ENCODE data around the gene DUSP22.

Gene DUSP22

DNA sequence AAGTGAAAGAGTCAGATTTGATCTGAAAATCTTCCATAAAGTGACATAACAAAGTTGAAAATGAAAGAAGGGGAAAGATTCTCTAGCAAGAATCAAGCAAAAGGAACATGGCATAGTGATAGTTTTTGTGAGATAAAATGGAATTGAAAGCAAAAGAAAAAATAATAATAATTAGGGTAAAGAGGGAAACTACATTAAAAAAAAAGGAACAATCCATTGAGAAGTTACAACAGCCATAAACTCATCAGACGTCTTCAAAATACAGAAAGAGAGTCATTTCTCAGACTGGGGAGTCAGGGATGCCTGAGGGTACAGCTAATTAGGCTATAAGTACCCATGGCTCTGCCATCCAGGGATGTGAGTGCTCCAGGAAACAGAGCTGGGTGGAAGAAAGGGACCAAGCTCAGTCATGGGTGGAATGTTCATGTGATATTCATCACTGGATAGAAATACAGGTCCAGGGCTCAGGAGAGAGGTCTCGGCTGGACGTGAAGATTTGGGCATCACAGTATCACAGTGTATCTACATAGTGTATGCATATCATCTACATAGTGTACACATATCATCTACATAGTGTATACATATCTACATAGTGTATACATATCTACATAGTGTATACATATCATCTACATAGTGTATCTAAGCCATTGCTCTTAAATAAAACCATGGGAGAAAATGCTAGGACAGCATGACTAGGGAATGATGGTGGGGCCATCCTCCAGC lies 29.4 kb downstream of the DUSP22 start:
- Histone ChIP-seq H3K4me2 (ENCODE audit: low read length, poor library complexity, severe bottlenecking) (no peak overlapping the region), H2BK120ac (ENCODE audit: low read depth, low read length) (no peak overlapping the region), H3K4ac (ENCODE audit: low read depth in 1 of 2, low read length in 2 of 2) (no peak overlapping the region), H3K23ac (ENCODE audit: low read length in 2 of 2) (no peak overlapping the region), H3K4me3 (ENCODE audit: insufficient read depth in 1 of 2, low read depth in 1 of 2, low read length in 2 of 2) (no peak overlapping the region), H2AFZ (ENCODE audit: low read depth, low read length) (no peak overlapping the region), H3K27me3 (ENCODE audit: control insufficient read depth in 1 of 2, insufficient read depth in 1 of 2, low read length in 2 of 2) (peaks cover 0 to 25% of the 10 kb centered on the region in 2 experiments), H3K36me3 (ENCODE audit: control insufficient read depth in 1 of 2, insufficient read depth in 2 of 2, low read depth in 1 of 2, low read length in 2 of 2) (no peaks in the 10 kb centered on the region), H4K91ac (ENCODE audit: low read length) (no peak overlapping the region), H3K18ac (ENCODE audit: low read depth in 1 of 2, low read length in 2 of 2) (no peak overlapping the region), H3K9ac (ENCODE audit: low read length) (no peak overlapping the region), H2AK5ac (ENCODE audit: low read length, severe bottlenecking) (no peak overlapping the region), H3K27ac (ENCODE audit: low read length, poor library complexity, severe bottlenecking) (no peak overlapping the region), H2BK15ac (ENCODE audit: low read depth, poor library complexity, severe bottlenecking) (no peak overlapping the region), H3K9me3 (ENCODE audit: control insufficient read depth, low read length) (no peaks in the 10 kb centered on the region), H4K8ac (ENCODE audit: low read length) (no peak overlapping the region), H2BK5ac (ENCODE audit: low read depth, low read length, poor library complexity, severe bottlenecking) (no peak overlapping the region), H3K79me1 (replicated peaks; ENCODE audit: low read length, poor library complexity, severe bottlenecking) (peaks cover 11% of the 10 kb centered on the region), H2BK12ac (ENCODE audit: low read length in 2 of 2) (no peak overlapping the region), H3K4me1 (ENCODE audit: control insufficient read depth, insufficient read depth, low read depth, low read length) (peaks cover 9% of the 10 kb centered on the region), H3K14ac (ENCODE audit: low read length in 2 of 2) (no peak overlapping the region)
- WGBS: 56% methylated on average over 3 of the region's 3 CpGs
- no peak for DNase-seq

DNA sequence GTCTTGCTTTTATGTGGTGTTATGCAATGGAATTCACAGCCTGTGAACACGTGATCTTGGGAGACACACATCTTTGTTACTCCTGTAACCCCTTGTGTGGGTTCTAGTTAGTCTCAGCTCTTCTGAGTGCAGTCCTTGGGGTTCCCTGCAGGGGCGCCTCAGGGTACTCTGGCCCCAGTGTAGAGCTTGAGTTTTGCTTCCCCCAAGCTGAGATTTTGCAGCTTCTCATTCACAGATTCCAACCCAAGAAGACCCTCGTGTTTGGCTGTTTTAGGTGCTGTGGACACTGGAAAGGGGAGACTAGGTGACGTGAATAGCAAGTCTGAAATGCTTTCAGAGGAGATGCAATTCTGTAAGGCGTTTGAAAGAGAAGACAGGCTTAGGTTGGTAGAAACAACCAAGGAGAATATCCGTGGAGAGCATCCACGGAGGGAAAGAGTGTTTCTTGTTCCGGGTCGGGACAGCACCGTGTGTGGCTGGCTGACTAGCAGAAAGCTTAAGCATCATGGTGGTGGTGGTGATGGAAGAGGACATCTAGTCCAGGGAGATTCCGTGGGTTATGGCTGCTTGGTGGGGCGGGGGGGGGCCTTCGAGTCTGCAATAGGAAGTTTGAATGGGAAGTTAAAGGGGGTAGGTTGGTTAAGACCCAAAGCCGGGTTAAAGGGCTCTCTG lies 30.1 kb downstream of the DUSP22 start:
- no peak overlapping the region for H3K4me3 ChIP-seq (ENCODE audit: insufficient read depth in 1 of 2, low read depth in 1 of 2, low read length in 2 of 2)
- peaks cover 0 to 7% of the 10 kb centered on the region in 2 experiments for H3K36me3 ChIP-seq (ENCODE audit: control insufficient read depth in 1 of 2, insufficient read depth in 2 of 2, low read depth in 1 of 2, low read length in 2 of 2)
- no peak for DNase-seq
- no peak overlapping the region for H3K9ac ChIP-seq (ENCODE audit: low read length)
- peaks cover 9% of the 10 kb centered on the region for H3K4me1 ChIP-seq (ENCODE audit: control insufficient read depth, insufficient read depth, low read depth, low read length)
- no peak overlapping the region for H2BK12ac ChIP-seq (ENCODE audit: low read length in 2 of 2)
- no peak overlapping the region for H4K8ac ChIP-seq (ENCODE audit: low read length)
- H3K27me3 ChIP-seq (ENCODE audit: control insufficient read depth in 1 of 2, insufficient read depth in 1 of 2, low read length in 2 of 2): peaks cover 0 to 28% of the 10 kb centered on the region in 2 experiments
- no peak overlapping the region for H3K4ac ChIP-seq (ENCODE audit: low read depth in 1 of 2, low read length in 2 of 2)
- no peak overlapping the region for H3K18ac ChIP-seq (ENCODE audit: low read depth in 1 of 2, low read length in 2 of 2)
- H3K14ac ChIP-seq (ENCODE audit: low read length in 2 of 2): no peak overlapping the region
- no peaks in the 10 kb centered on the region for H3K9me3 ChIP-seq (ENCODE audit: control insufficient read depth, low read length)
- no peak overlapping the region for H2BK120ac ChIP-seq (ENCODE audit: low read depth, low read length)
- H2BK5ac ChIP-seq (ENCODE audit: low read depth, low read length, poor library complexity, severe bottlenecking): no peak overlapping the region
- no peak overlapping the region for H2AFZ ChIP-seq (ENCODE audit: low read depth, low read length)
- H2BK15ac ChIP-seq (ENCODE audit: low read depth, poor library complexity, severe bottlenecking): no peak overlapping the region
- 72% methylated on average over 13 of the region's 14 CpGs for WGBS
- no peak overlapping the region for H3K23ac ChIP-seq (ENCODE audit: low read length in 2 of 2)
- no peak overlapping the region for H3K4me2 ChIP-seq (ENCODE audit: low read length, poor library complexity, severe bottlenecking)
- H2AK5ac ChIP-seq (ENCODE audit: low read length, severe bottlenecking): no peak overlapping the region
- H3K79me1 ChIP-seq (replicated peaks; ENCODE audit: low read length, poor library complexity, severe bottlenecking): peaks cover 12% of the 10 kb centered on the region
- H3K27ac ChIP-seq (ENCODE audit: low read length, poor library complexity, severe bottlenecking): no peak overlapping the region
- H4K91ac ChIP-seq (ENCODE audit: low read length): no peak overlapping the region

DNA sequence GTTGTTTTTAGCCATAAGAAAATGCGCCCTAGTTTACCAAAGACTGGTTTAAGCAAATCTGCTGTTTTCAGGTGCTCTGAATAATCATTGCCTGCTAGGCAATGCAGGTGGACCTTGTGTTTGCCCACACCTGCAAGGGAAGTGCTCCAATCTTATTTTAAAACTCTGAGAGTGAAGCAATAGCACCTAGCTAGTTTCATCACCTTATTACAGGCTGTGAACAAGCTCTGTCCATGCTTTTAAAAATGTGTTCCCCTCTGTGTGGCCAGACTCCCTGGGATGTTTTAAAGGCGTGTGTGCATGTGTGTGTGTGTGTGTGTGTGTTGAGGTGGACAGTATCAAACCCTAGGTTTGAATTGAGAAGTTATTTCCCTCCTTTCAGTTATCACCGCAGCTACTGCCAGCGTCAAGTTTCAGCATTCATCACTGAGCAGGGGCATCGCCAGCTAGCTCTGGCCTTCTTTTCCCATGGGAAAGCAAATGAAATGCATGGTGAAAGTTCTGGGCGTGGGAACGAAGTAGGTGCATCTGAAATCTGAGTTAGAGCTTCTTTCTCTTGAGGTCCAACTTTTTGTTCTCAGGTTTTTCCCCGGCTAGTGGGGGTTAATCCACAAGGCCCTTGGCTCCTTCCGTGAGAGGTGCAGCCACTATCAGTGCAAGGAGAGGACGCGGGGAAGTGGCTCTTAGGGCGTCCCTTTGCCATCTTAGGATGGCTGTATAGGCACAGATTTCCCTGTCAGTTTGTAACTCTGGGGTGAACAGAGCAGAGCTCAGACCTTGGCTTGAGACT lies 30.8 kb downstream of the DUSP22 start:
- Histone ChIP-seq H2BK12ac (ENCODE audit: low read length in 2 of 2) (no peak overlapping the region), H4K8ac (ENCODE audit: low read length) (no peak overlapping the region), H3K4me1 (ENCODE audit: control insufficient read depth, insufficient read depth, low read depth, low read length) (peaks cover 13% of the 10 kb centered on the region), H2AFZ (ENCODE audit: low read depth, low read length) (no peak overlapping the region), H3K9ac (ENCODE audit: low read length) (no peak overlapping the region), H3K36me3 (ENCODE audit: control insufficient read depth in 1 of 2, insufficient read depth in 2 of 2, low read depth in 1 of 2, low read length in 2 of 2) (peaks cover 0 to 10% of the 10 kb centered on the region in 2 experiments), H3K14ac (ENCODE audit: low read length in 2 of 2) (no peak overlapping the region), H3K23ac (ENCODE audit: low read length in 2 of 2) (no peak overlapping the region), H2AK5ac (ENCODE audit: low read length, severe bottlenecking) (no peak overlapping the region), H2BK15ac (ENCODE audit: low read depth, poor library complexity, severe bottlenecking) (no peak overlapping the region), H3K4ac (ENCODE audit: low read depth in 1 of 2, low read length in 2 of 2) (no peak overlapping the region), H3K18ac (ENCODE audit: low read depth in 1 of 2, low read length in 2 of 2) (no peak overlapping the region), H3K4me2 (ENCODE audit: low read length, poor library complexity, severe bottlenecking) (no peak overlapping the region), H3K79me1 (replicated peaks; ENCODE audit: low read length, poor library complexity, severe bottlenecking) (peaks cover 13% of the 10 kb centered on the region), H2BK5ac (ENCODE audit: low read depth, low read length, poor library complexity, severe bottlenecking) (no peak overlapping the region), H3K27me3 (ENCODE audit: control insufficient read depth in 1 of 2, insufficient read depth in 1 of 2, low read length in 2 of 2) (peaks cover 0 to 28% of the 10 kb centered on the region in 2 experiments), H3K9me3 (ENCODE audit: control insufficient read depth, low read length) (no peaks in the 10 kb centered on the region), H4K91ac (ENCODE audit: low read length) (no peak overlapping the region), H3K4me3 (ENCODE audit: insufficient read depth in 1 of 2, low read depth in 1 of 2, low read length in 2 of 2) (no peak overlapping the region), H3K27ac (ENCODE audit: low read length, poor library complexity, severe bottlenecking) (no peak overlapping the region), H2BK120ac (ENCODE audit: low read depth, low read length) (no peak overlapping the region)
- 80% methylated on average over 12 of the region's 12 CpGs for WGBS
- DNase-seq: no peak

- H3K4me1 ChIP-seq (ENCODE audit: control insufficient read depth, insufficient read depth, low read depth, low read length): peaks cover 13% of the 10 kb centered on the region
- 94% methylated on average over 2 of the region's 4 CpGs for WGBS
- H3K27ac ChIP-seq (ENCODE audit: low read length, poor library complexity, severe bottlenecking): no peak overlapping the region
These were observed 31.4 kb downstream of the DUSP22 start for GRCh38 chr6:323730-324088.

More at GRCh38 chr6:323730-324088, 31.4 kb downstream of the DUSP22 start:
- H3K9ac ChIP-seq (ENCODE audit: low read length): no peak overlapping the region
- peaks cover 0 to 28% of the 10 kb centered on the region in 2 experiments for H3K27me3 ChIP-seq (ENCODE audit: control insufficient read depth in 1 of 2, insufficient read depth in 1 of 2, low read length in 2 of 2)
- H2BK12ac ChIP-seq (ENCODE audit: low read length in 2 of 2): no peak overlapping the region
- H3K18ac ChIP-seq (ENCODE audit: low read depth in 1 of 2, low read length in 2 of 2): no peak overlapping the region
- no peak overlapping the region for H2AK5ac ChIP-seq (ENCODE audit: low read length, severe bottlenecking)
- no peak overlapping the region for H3K4me3 ChIP-seq (ENCODE audit: insufficient read depth in 1 of 2, low read depth in 1 of 2, low read length in 2 of 2)
- no peak overlapping the region for H2BK15ac ChIP-seq (ENCODE audit: low read depth, poor library complexity, severe bottlenecking)
- H3K9me3 ChIP-seq (ENCODE audit: control insufficient read depth, low read length): no peaks in the 10 kb centered on the region
- H2BK5ac ChIP-seq (ENCODE audit: low read depth, low read length, poor library complexity, severe bottlenecking): no peak overlapping the region
- no peak overlapping the region for H3K23ac ChIP-seq (ENCODE audit: low read length in 2 of 2)
- no peak overlapping the region for H3K4me2 ChIP-seq (ENCODE audit: low read length, poor library complexity, severe bottlenecking)
- H4K8ac ChIP-seq (ENCODE audit: low read length): no peak overlapping the region
- no peak overlapping the region for H2BK120ac ChIP-seq (ENCODE audit: low read depth, low read length)
- DNase-seq: no peak
- peaks cover 0 to 10% of the 10 kb centered on the region in 2 experiments for H3K36me3 ChIP-seq (ENCODE audit: control insufficient read depth in 1 of 2, insufficient read depth in 2 of 2, low read depth in 1 of 2, low read length in 2 of 2)
- H3K4ac ChIP-seq (ENCODE audit: low read depth in 1 of 2, low read length in 2 of 2): no peak overlapping the region
- peaks cover 13% of the 10 kb centered on the region for H3K79me1 ChIP-seq (replicated peaks; ENCODE audit: low read length, poor library complexity, severe bottlenecking)
- H3K14ac ChIP-seq (ENCODE audit: low read length in 2 of 2): no peak overlapping the region
- H2AFZ ChIP-seq (ENCODE audit: low read depth, low read length): no peak overlapping the region
- H4K91ac ChIP-seq (ENCODE audit: low read length): no peak overlapping the region
